HG03457 (cell line): ENCODE data around the gene SMIM24.

Experiments used
- ATAC-seq: cut with Tn5 transposase; IDR thresholded peaks from one replicate; pipeline ENCODE4 v1.9.1; 2021; ENCODE audit warnings: moderate number of reproducible peaks; ENCODE audit not compliant: unreplicated experiment

The SMIM24 gene

DNA sequence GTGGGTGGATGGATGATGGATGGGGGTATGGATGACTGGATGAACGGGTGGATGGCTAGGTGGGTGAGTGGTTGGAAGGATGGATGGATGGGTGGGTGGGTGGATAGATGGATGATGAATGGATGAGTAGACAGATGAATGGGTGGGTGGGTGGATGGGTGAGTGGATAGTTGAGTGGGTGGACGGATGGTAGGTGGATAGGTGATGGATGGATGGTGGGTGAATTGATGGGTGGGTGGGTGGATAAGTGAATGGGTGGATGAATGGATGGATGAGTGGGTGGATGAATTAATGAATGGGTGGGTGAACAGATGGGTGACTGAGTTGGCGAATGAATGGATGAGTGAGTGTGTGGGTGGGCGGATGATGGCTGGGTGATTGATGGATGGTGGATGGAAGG lies 4.9 kb downstream of the SMIM24 start:
- ATAC-seq, result no peak

DNA sequence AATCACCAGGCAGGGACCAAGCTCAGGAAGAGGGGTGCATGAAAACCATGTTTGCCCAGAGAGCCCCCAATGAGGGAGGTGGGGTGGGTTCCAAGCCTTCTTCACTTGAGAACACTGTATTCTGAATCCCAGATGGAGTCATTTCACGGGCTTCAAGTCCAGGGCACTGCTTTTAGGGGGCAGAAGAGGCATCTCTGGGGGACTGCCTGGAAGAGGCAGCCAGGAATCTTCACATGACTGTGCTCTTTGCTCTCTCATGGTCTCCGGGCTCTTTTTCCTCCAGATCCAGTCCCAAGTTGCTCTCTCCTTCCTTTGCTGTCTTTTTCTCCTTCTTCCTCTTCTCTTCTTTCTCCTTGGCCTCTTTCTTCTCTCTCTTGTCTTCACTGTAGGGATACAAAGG lies 5.7 kb downstream of the SMIM24 start:
- ATAC-seq, result no peak

DNA sequence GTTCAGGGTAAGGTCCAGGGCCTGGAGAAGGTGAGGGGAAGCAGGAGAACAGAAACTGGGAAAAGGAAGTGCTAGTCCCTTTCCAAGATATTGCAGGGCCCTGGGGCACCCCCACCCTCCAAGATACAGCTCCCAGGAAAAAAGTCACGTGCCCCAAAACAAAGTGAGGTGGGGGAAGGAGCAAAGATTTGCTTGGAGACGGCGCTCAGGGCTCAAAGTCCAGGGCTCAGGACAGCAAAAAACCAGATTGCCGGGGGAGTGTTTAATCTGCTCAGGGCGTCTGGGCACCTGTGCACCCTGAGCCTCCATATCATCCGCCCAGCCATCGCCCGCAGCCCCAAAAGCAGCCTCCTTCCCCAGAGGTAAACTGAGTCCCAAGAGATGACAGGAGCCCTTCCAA lies 6.3 kb downstream of the SMIM24 start:
- ATAC-seq, result no peak

DNA sequence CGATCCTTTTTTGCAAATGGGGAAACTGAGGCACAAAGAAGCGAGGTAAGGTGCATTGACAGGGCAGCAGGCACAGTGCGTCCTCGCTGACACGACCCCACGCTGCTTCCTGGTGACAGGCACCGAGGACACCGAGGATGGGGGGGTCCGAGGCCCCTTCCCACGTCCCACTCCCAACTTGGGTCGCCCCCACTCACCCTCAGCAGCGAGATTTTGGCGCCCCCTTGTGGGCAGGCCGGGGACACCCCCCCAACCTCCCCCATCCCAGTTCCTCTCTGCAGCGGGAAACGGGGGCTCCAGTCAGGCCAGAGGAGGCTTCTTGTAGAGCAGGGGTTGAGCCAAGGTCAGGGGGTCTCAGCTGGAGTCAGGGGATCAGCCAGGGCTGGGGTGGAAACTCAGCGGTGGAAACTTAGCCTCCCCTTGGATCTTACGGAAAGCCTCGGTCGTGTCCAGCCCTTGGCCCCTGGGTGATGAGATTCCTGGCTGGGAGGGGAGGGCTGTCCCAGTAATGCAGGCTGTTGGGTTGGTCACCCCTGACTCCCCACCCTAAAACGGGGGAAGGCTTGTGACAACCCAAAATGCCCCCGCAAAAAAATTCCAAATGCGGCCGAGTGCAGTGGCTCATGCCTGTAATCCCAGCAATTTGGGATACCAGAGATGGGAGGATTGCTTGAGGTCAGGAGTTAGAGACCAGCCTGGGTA lies 8.2 kb downstream of the SMIM24 start:
- ATAC-seq, result no peak

DNA sequence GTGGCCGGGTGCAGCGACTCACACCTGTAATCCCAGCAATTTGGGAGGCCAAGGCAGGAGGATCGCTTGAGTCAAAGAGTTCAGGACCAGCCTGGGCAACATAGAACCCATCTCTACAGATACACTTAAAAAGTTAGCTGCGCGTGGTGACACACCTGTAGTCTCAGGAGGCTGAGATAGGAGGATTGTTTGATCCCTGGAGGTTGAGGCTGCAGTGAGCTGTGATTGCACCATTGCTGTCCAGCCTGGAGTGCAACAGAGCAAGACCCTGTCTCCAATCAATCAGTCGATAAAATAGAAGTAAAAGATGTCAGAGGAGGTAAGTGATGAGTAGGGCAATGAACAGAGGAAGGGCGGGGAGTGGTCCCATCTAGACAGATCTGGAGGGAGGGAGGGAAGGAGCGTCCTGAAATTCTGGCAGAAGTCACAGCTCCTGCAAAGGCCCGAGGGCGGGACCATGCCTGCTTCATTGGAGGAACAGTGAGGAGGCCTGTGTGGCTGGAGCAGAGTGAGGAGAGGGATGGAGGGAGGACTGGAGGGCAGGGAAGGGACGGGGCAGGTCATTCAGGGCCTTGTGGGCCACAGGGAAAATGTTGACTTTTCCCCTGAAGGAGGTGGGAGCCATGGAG lies 9.7 kb downstream of the SMIM24 start:
- ATAC-seq, result no peak

DNA sequence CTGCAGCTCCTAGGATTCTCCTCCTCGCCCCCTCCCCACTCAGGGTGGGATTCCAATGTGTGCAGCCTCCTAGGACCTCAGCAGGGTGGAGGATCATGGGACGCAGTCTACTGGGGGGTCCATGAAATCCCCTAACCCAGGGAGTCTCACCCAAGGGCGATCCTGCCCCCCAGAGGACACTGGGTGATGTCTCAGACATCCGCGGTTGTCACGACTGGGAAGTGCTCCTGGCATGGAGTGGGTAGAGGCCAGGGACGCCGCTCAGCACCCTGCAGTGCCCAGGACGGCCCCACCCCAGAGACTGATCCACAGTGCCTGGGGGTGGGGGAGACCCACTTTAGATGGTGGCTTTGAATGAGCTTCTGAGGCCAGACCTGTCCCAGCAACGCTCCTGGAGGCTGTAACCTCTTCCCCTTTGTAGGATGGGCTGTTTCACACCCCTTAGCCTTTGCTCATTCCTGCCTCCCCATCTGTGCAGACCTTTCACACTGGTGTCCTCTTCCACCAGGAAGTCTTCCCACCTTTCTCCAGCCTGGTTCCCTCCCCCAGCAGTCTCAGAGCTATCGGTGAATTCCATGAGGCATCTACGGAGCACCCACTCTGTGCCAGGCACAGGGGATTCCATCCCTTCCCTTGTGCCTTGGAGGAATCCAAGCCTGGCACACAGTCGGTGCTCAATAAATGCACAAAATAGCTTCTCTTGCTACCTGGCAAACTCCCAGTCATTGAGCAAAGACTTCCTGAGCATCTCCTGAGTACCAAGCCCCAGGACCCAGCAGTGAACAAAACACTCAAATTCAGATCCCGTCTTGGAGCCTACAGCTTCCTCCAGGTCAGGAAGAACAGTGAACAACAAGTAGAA lies 10.5 kb downstream of the SMIM24 start:
- ATAC-seq, result no peak

DNA sequence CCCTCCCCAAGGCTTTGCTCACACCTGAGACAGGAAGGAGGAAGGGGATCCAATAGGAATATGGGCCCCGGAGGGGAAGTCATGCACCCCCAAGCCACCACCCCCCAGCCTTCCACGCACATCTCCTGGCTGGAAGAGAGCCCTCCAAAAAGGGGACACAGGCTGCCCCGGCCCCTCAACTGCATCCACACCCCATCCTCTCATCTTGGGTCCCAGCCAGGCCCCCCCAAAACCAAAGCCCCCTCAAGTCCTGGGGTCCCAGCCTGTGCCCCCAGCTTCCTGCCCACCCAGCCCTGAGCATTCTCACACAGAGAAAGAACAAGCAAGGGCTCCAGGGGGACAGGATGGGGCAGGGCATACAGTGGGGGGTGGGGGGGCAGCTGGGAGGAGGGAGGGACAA lies 12.1 kb downstream of the SMIM24 start:
- ATAC-seq, result no peak

DNA sequence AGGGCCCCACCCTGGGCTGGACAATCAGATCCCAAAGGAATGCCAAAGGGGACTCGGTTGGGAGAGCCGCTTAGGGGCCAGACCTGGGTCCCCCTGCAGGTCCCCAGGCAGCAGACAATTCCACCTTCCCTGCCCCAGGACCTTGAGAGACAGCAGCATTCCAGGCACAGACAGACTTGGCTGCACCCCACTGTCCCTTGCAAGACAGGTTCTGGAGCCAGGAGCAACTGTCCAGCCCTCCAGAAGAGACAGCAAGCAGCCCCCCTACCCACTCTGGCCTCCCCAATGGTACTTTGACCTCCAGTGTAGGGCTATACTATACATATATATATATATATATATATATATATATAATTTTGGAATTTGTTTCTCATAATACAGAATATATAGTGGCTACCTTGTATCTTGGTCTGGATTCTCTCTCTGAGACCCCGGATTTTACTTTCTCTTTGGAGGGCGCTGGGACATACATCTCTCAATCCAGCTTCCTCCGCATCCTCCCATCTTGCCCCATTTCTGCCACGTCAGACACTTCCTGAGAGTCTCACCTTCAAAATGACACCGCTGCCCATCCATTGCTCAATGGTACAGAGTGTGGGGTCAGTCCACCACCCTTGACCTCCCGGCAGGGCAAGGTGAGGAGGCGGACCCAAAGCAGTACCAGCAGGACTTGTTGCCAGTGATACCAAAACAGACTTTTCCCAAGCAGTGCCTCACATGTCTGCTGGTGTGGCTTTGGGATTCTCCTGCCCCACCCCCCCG lies 12.7 kb downstream of the SMIM24 start:
- ATAC-seq, result no peak

DNA sequence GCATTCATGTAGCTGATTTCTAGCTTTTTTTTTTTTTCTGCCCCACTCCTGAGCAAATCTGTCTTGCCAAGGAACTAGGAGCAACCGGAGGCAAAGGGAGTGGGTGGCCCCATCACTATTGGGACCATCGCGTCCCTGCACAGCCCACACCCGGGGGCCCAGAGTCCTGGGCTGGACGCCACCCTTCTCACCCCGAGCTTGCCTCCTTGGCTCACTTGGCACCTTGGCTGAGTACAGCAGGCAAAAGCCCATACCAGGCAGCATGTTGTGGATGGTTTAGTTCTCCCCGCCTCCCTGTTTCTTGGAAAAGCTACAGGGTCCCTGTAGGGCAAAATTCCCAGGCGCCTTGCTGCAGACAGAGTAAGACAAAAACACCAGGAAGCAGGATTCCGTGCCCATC lies 13.7 kb downstream of the SMIM24 start:
- no peak for ATAC-seq

DNA sequence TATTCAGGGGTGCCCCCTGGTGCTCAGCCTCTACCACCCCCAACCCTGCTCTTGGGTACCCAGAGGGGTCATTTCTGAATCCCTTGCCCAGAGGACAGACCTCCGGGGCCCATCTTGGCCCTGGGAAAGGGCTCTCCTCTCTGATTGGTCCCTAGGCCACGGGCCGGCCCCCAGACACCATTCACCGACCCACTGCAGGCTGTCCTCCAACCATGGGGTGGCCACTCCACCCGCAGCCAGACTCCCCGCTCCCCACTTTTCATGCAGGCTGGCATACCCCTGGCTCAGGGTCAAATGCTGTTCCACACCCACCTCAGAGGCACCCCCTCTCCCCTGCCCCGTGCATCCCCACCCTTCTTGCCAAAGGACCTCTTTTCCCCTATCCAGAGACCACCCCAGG lies 14.8 kb downstream of the SMIM24 start:
- ATAC-seq, result no peak

DNA sequence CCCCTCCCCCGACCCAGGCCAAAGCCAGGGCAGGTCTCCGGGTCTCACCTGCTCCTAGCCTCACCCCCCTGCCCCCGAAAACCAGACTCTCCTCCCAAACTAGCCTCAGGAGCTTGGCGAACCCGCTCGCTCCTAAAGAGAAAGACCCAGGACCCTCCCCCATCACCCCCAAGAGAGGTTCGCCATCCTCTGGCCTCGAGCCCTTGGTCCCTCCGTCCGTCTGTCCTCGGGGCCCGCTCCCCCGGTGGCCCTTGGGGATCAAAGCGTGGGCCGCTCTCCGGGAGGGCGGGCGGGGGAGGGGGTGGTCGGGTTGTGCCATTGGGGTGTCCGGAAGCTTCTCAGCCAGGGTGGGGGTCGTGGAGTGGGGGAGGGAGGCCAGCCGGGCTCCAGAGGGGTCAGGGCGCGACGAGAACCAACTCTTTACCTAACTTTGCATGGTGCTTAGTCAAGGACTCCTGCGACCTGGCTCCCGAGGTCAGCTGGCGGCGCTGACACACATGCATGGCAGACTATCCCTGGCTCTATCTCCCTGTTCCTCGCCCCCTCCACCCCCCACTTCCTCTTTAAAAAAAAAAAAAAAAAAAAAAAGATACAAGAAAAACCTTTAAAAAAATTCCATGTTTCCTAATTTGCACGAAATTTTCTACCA lies 15.6 kb downstream of the SMIM24 start:
- ATAC-seq, result no peak

DNA sequence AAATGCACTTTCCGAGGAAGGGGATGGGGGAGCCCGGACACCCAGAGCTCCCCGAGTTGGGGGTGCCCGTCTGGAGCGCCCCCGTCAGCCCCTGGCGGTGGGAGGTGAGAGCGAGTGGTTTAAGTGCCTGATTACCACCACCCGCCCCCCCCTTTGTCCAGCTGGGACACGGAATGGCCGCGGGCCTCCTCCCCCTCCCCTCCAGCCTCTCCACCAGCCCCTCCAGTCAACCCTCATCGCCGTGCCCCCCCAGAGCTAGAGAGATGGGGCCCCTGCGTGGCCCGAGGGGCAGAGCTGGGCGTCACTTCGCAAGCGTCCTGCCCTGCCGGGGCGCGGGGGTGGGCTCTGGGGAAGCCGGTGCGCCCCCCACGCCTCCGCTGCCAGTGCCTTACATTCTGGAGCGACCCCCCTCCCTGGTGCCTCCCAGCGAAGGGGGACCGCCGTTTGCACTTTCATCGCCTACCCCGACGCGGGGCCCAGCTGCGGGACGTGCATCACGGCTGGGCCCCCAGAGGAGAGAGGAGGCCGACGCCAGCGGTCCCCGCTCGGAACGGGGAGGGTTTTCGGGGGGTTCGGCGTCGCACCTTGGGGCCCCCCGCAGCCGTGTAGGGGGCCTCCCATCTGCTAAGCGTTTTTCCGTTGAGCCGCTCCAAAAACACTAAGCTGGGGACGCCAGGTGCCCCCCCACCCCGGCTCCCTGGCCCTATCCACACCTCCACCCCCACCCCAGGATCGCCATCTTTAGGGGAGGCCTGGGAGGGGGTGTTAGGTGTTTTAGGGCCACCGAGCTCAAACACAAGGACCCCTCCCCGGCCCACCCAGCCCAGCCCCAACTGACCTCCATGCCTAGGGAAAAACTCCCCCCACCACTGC lies 16.4 kb downstream of the SMIM24 start:
- no peak for ATAC-seq

DNA sequence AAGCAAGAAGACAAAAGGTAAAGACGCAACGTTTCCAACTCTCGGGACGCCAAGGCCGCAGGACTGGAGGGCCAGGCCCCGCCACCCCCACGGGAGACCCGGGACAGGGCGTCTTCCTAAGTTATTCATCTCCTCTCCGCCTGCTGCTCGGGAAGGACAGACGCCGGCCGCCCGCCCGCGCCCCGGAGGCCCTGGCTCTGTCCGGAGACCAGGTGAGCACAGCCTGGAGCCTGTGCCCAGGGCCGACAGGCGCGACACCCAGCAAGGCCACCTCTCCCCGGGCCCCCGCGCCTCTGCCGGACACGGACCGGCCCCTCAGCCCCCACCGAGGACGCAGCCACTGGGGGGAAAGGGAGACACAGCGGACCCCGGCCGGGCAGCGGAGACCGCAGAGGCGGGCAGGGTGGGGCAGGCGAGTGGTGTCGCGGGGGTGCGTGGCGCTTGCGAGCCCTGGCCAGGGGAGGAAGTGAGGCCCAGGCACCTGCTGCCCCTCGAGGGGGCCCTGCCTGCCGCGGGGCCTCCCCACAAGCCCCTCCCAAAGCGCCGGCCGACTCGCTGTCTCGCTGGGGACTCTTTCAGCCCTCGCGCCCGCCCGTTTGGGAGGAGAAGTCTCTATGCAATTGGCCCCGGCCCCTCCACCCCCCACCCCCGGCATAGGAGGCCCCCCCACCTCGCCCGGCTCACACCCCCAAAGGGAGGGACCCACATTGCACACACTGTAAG lies 17.2 kb downstream of the SMIM24 start:
- no peak for ATAC-seq

DNA sequence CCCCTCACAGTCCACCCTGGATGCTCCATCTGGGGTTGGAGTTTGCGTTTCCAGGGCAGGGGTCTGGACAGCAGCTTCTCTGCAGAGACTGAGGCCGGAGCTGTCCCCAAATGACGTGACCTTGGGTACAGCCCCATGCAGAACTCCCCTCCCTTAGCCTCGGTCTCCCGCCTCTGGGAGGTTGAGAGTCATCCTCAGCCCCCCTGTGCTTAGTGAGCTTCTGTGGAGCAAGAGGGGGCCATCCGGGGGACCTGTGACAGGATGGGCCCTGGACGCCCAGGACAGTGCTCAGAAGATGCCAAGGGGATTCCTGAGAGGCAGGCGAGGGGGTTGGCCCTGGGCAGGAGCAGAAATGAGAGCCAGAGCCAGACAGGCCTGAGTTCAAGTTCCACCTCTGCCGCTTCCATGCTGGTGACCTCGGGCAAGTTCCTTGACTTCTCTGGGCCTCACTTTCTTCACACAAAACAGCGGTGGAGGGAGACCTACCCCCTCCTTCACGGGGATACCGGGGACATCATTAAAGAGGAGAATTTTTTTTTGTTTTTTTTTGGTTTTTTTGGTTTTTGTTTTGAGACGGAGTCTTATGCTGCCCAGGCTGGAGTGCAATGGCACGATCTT lies 20.3 kb downstream of the SMIM24 start:
- ATAC-seq, result no peak

DNA sequence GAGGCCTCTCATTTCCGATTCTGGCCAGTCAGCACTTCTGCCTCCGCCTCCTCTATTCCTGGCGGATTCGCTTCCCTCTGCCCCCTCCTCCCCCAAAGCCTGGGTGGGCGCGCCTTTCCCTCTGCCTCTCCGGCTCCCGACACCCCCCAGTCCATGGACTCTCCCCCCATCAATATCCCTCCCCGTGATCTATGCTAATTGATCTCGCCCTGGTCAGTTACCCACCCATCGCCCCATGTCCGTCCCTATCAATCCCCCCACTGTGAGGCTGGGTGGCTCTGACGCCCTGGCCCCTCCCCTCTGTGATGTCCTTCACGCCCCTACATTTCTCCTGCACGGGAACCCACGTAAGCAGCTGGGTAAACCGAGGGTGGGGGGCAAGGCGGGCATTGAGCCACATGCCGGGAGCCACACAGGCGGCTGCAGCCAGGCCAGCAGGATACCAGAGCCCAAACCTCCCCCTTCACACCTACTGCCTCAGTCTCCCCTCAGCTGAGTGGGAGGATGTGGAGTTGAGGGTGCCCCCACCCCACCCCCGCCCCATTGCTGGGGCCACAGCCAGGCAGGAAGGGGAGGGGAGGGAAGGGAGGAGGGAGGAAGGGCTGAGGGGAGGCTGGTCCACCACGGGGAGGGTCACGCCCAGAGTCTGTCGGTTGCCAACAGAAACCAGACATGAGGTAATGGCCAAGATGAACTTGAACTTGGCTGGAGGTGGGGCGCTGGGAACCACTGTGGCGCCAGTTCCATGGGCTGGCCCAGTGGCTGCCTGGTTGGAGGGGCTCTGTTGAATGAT lies 21.0 kb downstream of the SMIM24 start:
- ATAC-seq, result no peak

DNA sequence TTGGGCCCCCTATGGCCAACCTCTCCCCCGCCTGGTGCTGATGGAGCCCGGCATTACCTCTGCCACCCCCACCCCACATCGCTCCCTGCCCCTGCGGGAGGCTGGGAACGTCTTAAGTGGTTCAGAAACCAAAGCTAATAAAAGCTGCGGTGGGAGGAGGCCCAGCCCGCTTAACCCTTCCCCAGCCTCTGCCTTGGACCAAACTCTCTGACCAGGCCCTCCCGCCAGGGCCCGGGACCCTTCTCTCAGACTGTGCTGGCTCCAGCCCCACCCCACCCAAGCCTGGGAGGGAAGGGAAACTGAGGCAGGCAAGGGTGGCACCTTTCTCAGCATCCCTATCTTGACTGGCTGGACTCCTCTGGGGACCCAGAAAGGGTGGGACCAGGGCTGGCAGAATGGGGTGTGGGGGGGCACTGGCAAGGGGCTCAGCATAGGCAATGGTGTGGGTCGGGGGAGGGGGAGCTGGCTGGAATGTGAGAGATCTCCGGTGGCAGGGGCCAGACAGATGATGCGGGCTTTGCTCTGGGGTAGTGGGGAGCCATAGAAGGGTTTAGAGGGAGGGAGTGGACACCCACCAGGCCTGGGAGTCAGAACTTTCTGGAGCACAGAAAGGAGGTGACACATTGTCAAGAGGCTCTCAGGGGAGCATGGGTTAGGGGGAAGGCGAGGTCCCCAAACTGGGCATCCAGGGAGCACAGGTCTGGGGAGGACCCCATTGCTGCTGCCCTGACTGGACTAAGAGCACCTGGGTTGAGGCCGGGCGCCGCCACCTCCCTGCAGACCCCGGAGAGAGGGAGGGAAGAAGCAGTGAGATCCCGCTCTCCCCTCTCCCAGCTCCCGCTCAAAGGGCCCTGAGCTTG lies 21.9 kb downstream of the SMIM24 start:
- no peak for ATAC-seq
